HEK293T (cell line): Measurements from ENCODE around the gene PPP1CA.

Experiments used
- CTCF ChIA-PET: fragments of 350-600 bp; formaldehyde crosslinking; extraction: SDS; loops from one replicate; lab custom pipeline; 2021; ENCODE audit warnings: antibody characterized with exemption, inconsistent platforms; lab: Yijun Ruan, JAX
- POLR2A ChIA-PET: fragments of 350-600 bp; formaldehyde crosslinking; extraction: SDS; loops from one replicate; lab custom pipeline; 2020; ENCODE audit warnings: antibody characterized with exemption, inconsistent platforms; lab: Yijun Ruan, JAX
- DNase-seq: peaks from one replicate; pipeline ENCODE4 v3.0.0; 2012; ENCODE audit warnings: mixed read lengths; ENCODE audit errors: extremely low spot score
- ARNT ChIP-seq: fragments of 450-650 bp; IDR thresholded peaks from 2 replicates; pipeline ENCODE4 v1.6.1; 2017; ENCODE audit warnings: mild to moderate bottlenecking
- BHLHE40 ChIP-seq: fragments of 450-650 bp; IDR thresholded peaks from 2 replicates; pipeline ENCODE4 v1.6.1; 2016; ENCODE audit warnings: mild to moderate bottlenecking, moderate library complexity, borderline replicate concordance
- CTBP1 ChIP-seq: fragments of 450-650 bp; IDR thresholded peaks from 2 replicates; pipeline ENCODE4 v1.6.1; 2016; ENCODE audit warnings: borderline replicate concordance
- ELF4 ChIP-seq: fragments of 450-650 bp; IDR thresholded peaks from 2 replicates; pipeline ENCODE4 v1.6.1; 2017; ENCODE audit warnings: antibody characterized with exemption
- FOXA1 ChIP-seq: fragments of 450-650 bp; IDR thresholded peaks from 2 replicates; pipeline ENCODE4 v1.6.1; 2016; ENCODE audit warnings: mild to moderate bottlenecking
- FOXK2 ChIP-seq: fragments of 450-650 bp; IDR thresholded peaks from 2 replicates; pipeline ENCODE4 v1.6.1; 2016; ENCODE audit warnings: mild to moderate bottlenecking
- FOXM1 ChIP-seq: fragments of 450-650 bp; IDR thresholded peaks from 2 replicates; pipeline ENCODE4 v1.6.1; 2017; ENCODE audit warnings: mild to moderate bottlenecking, borderline replicate concordance
- HDGF ChIP-seq: fragments of 450-650 bp; IDR thresholded peaks from 2 replicates; pipeline ENCODE4 v1.6.1; 2017; ENCODE audit warnings: antibody characterized with exemption, borderline replicate concordance
- L3MBTL2 ChIP-seq: fragments of 450-650 bp; conservative IDR thresholded peaks from 2 replicates; pipeline ENCODE4 v1.6.1; 2016; ENCODE audit warnings: mild to moderate bottlenecking
- LEF1 ChIP-seq: fragments of 450-650 bp; IDR thresholded peaks from 2 replicates; pipeline ENCODE4 v1.6.1; 2017; ENCODE audit warnings: mild to moderate bottlenecking, borderline replicate concordance
- NFRKB ChIP-seq: fragments of 450-650 bp; IDR thresholded peaks from 2 replicates; pipeline ENCODE4 v1.6.1; 2016; ENCODE audit warnings: mild to moderate bottlenecking, moderate library complexity
- PKNOX1 ChIP-seq: fragments of 450-650 bp; IDR thresholded peaks from 2 replicates; pipeline ENCODE4 v1.6.1; 2016
- SP1 ChIP-seq: fragments of 450-650 bp; IDR thresholded peaks from 2 replicates; pipeline ENCODE4 v1.6.1; 2017
- SUZ12 ChIP-seq: fragments of 450-650 bp; IDR thresholded peaks from 2 replicates; pipeline ENCODE4 v1.6.1; 2016; ENCODE audit warnings: mild to moderate bottlenecking
- TARDBP ChIP-seq: fragments of 450-650 bp; IDR thresholded peaks from 2 replicates; pipeline ENCODE4 v1.6.1; 2016
- ZNF384 ChIP-seq: fragments of 450-650 bp; IDR thresholded peaks from 2 replicates; pipeline ENCODE4 v1.6.1; 2016

The PPP1CA gene

GRCh38 chr11:67367761-67368227, 33.9 kb downstream of the PPP1CA start:
- ChIA-PET CTCF (interaction anchor here (1.0 kb wide), 1 partner anchor 17 kb away, joined by 4 read pairs; no protein-coding TSS in a partner anchor), POLR2A (no interaction called here)
- DNase-seq, result no peak
- TF ChIP-seq TARDBP, result no peak
- no peak for TF ChIP-seq NFRKB
- no peak for TF ChIP-seq ELF4
- no peak for TF ChIP-seq CTBP1
- TF ChIP-seq SUZ12, result no peak
- no peak for TF ChIP-seq FOXA1
- no peak for TF ChIP-seq BHLHE40
- no peak for TF ChIP-seq ZNF384
- TF ChIP-seq LEF1, result no peak
- no peak for TF ChIP-seq FOXK2
- no peak for TF ChIP-seq HDGF
- no peak for TF ChIP-seq SP1
- no peak for TF ChIP-seq PKNOX1
- TF ChIP-seq L3MBTL2, result no peak

GRCh38 chr11:67366961-67367760, 34.5 kb downstream of the PPP1CA start:
- POLR2A ChIA-PET, result no interaction called here
- TF ChIP-seq ZNF384 (no peak), NFRKB (no peak), ARNT (no peak), FOXA1 (no peak), FOXK2 (no peak), TARDBP (no peak), SP1 (no peak), HDGF (no peak), CTBP1 (no peak), L3MBTL2 (no peak), LEF1 (no peak), FOXM1 (no peak), ELF4 (no peak), SUZ12 (no peak), BHLHE40 (no peak)
- DNase-seq, result no peak
- CTCF ChIA-PET, result interaction anchor here (1.0 kb wide), 1 partner anchor 16 kb away, joined by 4 read pairs; no protein-coding TSS in a partner anchor

- no peak for DNase-seq
- no peak for TF ChIP-seq SUZ12
- no peak for TF ChIP-seq FOXM1
- no peak for TF ChIP-seq FOXK2
- TF ChIP-seq LEF1, result no peak
- TF ChIP-seq TARDBP, result no peak
- no peak for TF ChIP-seq SP1
- no peak for TF ChIP-seq HDGF
- no peak for TF ChIP-seq BHLHE40
- TF ChIP-seq FOXA1, result no peak
- no peak for TF ChIP-seq CTBP1
- no peak for TF ChIP-seq ARNT
- TF ChIP-seq ZNF384, result no peak
- no peak for TF ChIP-seq L3MBTL2
- POLR2A ChIA-PET, result no interaction called here
- CTCF ChIA-PET, result no interaction called here
Observed at GRCh38 chr11:67366546-67366945, 35.1 kb downstream of the PPP1CA start.

- TF ChIP-seq L3MBTL2 (no peak), BHLHE40 (no peak), TARDBP (no peak), FOXK2 (no peak), FOXA1 (no peak), ARNT (no peak), PKNOX1 (no peak), LEF1 (no peak), HDGF (no peak), CTBP1 (no peak), SUZ12 (no peak), FOXM1 (no peak), ZNF384 (no peak), ELF4 (no peak), SP1 (no peak), NFRKB (no peak)
- ChIA-PET POLR2A (interaction anchor here (1.0 kb wide), 1 partner anchor 35 kb away, joined by 4 read pairs; the partner anchor contains the start of gene PPP1CA), CTCF (interaction anchor here (0.6 kb wide), 1 partner anchor 15 kb away, joined by 3 read pairs; no protein-coding TSS in a partner anchor)
- DNase-seq, result no peak
Observed at GRCh38 chr11:67365736-67366444, 35.8 kb downstream of the PPP1CA start.

- POLR2A ChIA-PET, result interaction anchor here (1.0 to 1.2 kb wide), 2 partner anchors 36 to 509 kb away, joined by 3 to 4 read pairs; partner anchors contain the start of gene PPP1CA
- no peak for DNase-seq
- CTCF ChIA-PET, result no interaction called here
Observed at GRCh38 chr11:67364783-67365722, 36.6 kb downstream of the PPP1CA start.

More at GRCh38 chr11:67364783-67365722, 36.6 kb downstream of the PPP1CA start:
- TF ChIP-seq ELF4 (no peak), NFRKB (no peak), FOXK2 (no peak), ARNT (no peak), TARDBP (no peak), LEF1 (no peak), PKNOX1 (no peak)
